ENCODE data around the gene ACOX3.

GRCh38 chr4:8343967-8344331, 96.6 kb downstream of the ACOX3 start:
- TF ChIP-seq CTCF (IDR thresholded peaks at IDR 0.05) (no peak), POLR2A (IDR thresholded peaks at IDR 0.05) (no peak)
